Upper lobe of left lung (tissue), 6 donors: Measurements from ENCODE around the gene RASIP1. TPM values are rescaled to one million over a fixed set of nuclear protein-coding genes. Genes with fewer than 3 reads are reported as not detected.
A peak's percentile ranks its signal among the peaks of the same experiment; 100 is the strongest.

Experiments used
- ATAC-seq, 2 donors: fragments of 200-7000 bp; cut with Tn5 transposase; one replicate each; pipeline ENCODE4 v1.9.1; 2022; ENCODE audit warnings: mild to moderate bottlenecking in 2 of 2, moderate library complexity in 2 of 2; ENCODE audit not compliant: low FRiP score in 2 of 2
- DNase-seq, 2 donors: peaks; one replicate each; pipeline ENCODE4 v3.0.0-alpha.2; 2019 to 2020
- H3K27ac ChIP-seq, 4 donors: fragments of 200-600 bp; sonication (generic); one replicate each; pipeline ENCODE4 v1.5.1; 2016 to 2019
- H3K27me3 ChIP-seq, 4 donors: fragments of 200-600 bp; sonication (generic); one replicate each; pipeline ENCODE4 v1.5.1; 2017 to 2019
- H3K36me3 ChIP-seq, 4 donors: fragments of 200-600 bp; sonication (generic); one replicate each; pipeline ENCODE4 v1.5.1; 2016 to 2019
- H3K4me1 ChIP-seq, 4 donors: fragments of 200-600 bp; sonication (generic); one replicate each; pipeline ENCODE4 v1.5.1; 2018 to 2019
- H3K4me3 ChIP-seq, 4 donors: fragments of 200-600 bp; sonication (generic); one replicate each; pipeline ENCODE4 v1.5.1; 2017 to 2019; ENCODE audit warnings: mild to moderate bottlenecking in 2 of 4, moderate library complexity in 1 of 4
- H3K9me3 ChIP-seq, 4 donors: fragments of 200-600 bp; sonication (generic); one replicate each; pipeline ENCODE4 v1.5.1; 2018 to 2019
- CTCF ChIP-seq, 6 experiments: fragments of 450-650 bp in 4 of 6; fragments of 200-600 bp in 2 of 6; sonication (generic) in 2 of 6; IDR thresholded peaks; one replicate each; pipeline ENCODE4 v1.5.1; 2016 to 2019; ENCODE audit warnings: antibody characterized with exemption in 6 of 6
- EP300 ChIP-seq, 4 donors: sonication (generic); formaldehyde crosslinking; IDR thresholded peaks; one replicate each; pipeline ENCODE4 v1.5.1; 2017; ENCODE audit warnings: antibody characterized with exemption in 4 of 4, control low read depth in 2 of 4
- POLR2A ChIP-seq, 4 donors: fragments of 450-650 bp; IDR thresholded peaks; one replicate each; pipeline ENCODE4 v1.5.1; 2016 to 2017; ENCODE audit warnings: antibody characterized with exemption in 4 of 4, mild to moderate bottlenecking in 2 of 4
- POLR2AphosphoS5 ChIP-seq, 2 donors: sonication (generic); formaldehyde crosslinking; IDR thresholded peaks; one replicate each; pipeline ENCODE4 v1.5.1; 2017; ENCODE audit warnings: antibody characterized with exemption in 2 of 2
- WGBS, 2 donors: methylation state at CpG; one replicate each; pipeline ENCODE4 v1.1.5; 2017 to 2018; 5-methylcytosine and 5-hydroxymethylcytosine counted together
- total RNA-seq, 6 donors: library from RNA; depleted of rRNA in 4 of 6; stranded (reverse); fragments of >200 nt in 4 of 6; gene quantifications; one replicate each; pipeline versions ENCODE4 v1.1.0 to v1.2.1, GENCODE V29; 2016 to 2021
- donor health status: DM: no; HTN: no; CAD: no; lungs with moderate emphysema.
- donor health status: DM: no; HTN: yes; CAD: no; lungs with severe emphysema.

Gene RASIP1
- total RNA-seq, 6 donors from 2014 or later = 14.7 to 74.4 (median 26.3) TPM

- DNase-seq (peak in 1 of 2 donors; percentile 79), ATAC-seq (no peak)
- no peaks in the 10 kb centered on the region for H3K9me3 ChIP-seq
- TF ChIP-seq CTCF (IDR thresholded peaks at IDR 0.05) (no peak), POLR2A (IDR thresholded peaks at IDR 0.05) (no peak), POLR2AphosphoS5 (IDR thresholded peaks at IDR 0.05) (no peak), EP300 (IDR thresholded peaks at IDR 0.05) (no peak)
- H3K27ac ChIP-seq = peak overlapping the region in 2 of 4 donors; percentile 34 to 89
- H3K27me3 ChIP-seq = peaks cover 0 to 11% (median 0%) of the 10 kb centered on the region in 4 donors
- H3K4me3 ChIP-seq = peak overlapping the region in 2 of 4 donors; percentile 48 to 59
- H3K4me1 ChIP-seq = peaks cover 17 to 40% (median 32%) of the 10 kb centered on the region in 4 donors
- 77 to 82% methylated on average over 26 to 29 of the region's 29 CpGs for WGBS, 2 donors
- peaks cover 0 to 31% (median 2%) of the 10 kb centered on the region in 4 donors for H3K36me3 ChIP-seq
These were observed 10.5 kb upstream of the RASIP1 start for GRCh38 chr19:48750771-48751504.

- Histone ChIP-seq H3K27me3 (peaks cover 0 to 11% (median 0%) of the 10 kb centered on the region in 4 donors), H3K27ac (peak overlapping the region in 1 of 4 donors; percentile 89), H3K4me3 (peak overlapping the region in 1 of 4 donors; percentile 59), H3K4me1 (peaks cover 17 to 45% (median 33%) of the 10 kb centered on the region in 4 donors), H3K9me3 (no peaks in the 10 kb centered on the region), H3K36me3 (peaks cover 0 to 31% (median 2%) of the 10 kb centered on the region in 4 donors)
- TF ChIP-seq POLR2AphosphoS5 (IDR thresholded peaks at IDR 0.05) = no peak
- no peak for TF ChIP-seq POLR2A (IDR thresholded peaks at IDR 0.05)
- no peak for TF ChIP-seq EP300 (IDR thresholded peaks at IDR 0.05)
- TF ChIP-seq CTCF (IDR thresholded peaks at IDR 0.05) = no peak
- ATAC-seq (no peak), DNase-seq (peak in 1 of 2 donors; percentile 81)
- WGBS, 2 donors = 86 to 96% methylated on average over 15 to 31 of the region's 31 CpGs
These were observed 9.9 kb upstream of the RASIP1 start for GRCh38 chr19:48750351-48750750.

GRCh38 chr19:48749571-48750198 is 9.3 kb upstream of the RASIP1 start:
- Histone ChIP-seq H3K36me3 (peaks cover 0 to 31% (median 2%) of the 10 kb centered on the region in 4 donors), H3K27me3 (peaks cover 0 to 11% (median 0%) of the 10 kb centered on the region in 4 donors), H3K4me3 (peak overlapping the region in 1 of 4 donors; percentile 59), H3K4me1 (peaks cover 17 to 49% (median 33%) of the 10 kb centered on the region in 4 donors), H3K9me3 (no peaks in the 10 kb centered on the region), H3K27ac (no peak overlapping the region)
- no peak for TF ChIP-seq CTCF (IDR thresholded peaks at IDR 0.05)
- TF ChIP-seq EP300 (IDR thresholded peaks at IDR 0.05) = no peak
- TF ChIP-seq POLR2A (IDR thresholded peaks at IDR 0.05) = no peak
- TF ChIP-seq POLR2AphosphoS5 (IDR thresholded peaks at IDR 0.05) = no peak
- 76 to 77% methylated on average over 4 of the region's 4 CpGs for WGBS, 2 donors
- ATAC-seq (no peak), DNase-seq (no peak)

GRCh38 chr19:48746738-48747575 is 6.5 kb upstream of the RASIP1 start, which contains the start of gene IZUMO1:
TSS of gene IZUMO1 (minus strand) at chr19:48746909. CDS start at chr19:48745859, 1,050 bp downstream.
- 31 to 32% methylated on average over 28 to 31 of the region's 31 CpGs for WGBS, 2 donors
- peak within 1 kb of the TSS in 3 of 4 donors; percentile 38 to 46 (median 42) for H3K4me3 ChIP-seq
- ATAC-seq (peak; percentile 65 to 91), DNase-seq (peak; percentile 80 to 87)
- peak within 1 kb of the TSS in 2 of 4 donors; percentile 66 to 70 for H3K27ac ChIP-seq
- no peak for TF ChIP-seq EP300 (IDR thresholded peaks at IDR 0.05)
- TF ChIP-seq POLR2AphosphoS5 (IDR thresholded peaks at IDR 0.05) = no peak
- TF ChIP-seq POLR2A (IDR thresholded peaks at IDR 0.05) = no peak
- TF ChIP-seq CTCF (IDR thresholded peaks at IDR 0.05) = no peak
- H3K36me3 ChIP-seq = peaks cover 0 to 31% (median 2%) of the 10 kb centered on the region in 4 donors
- H3K27me3 ChIP-seq = no peaks in the 10 kb centered on the region
- H3K9me3 ChIP-seq = no peaks in the 10 kb centered on the region
- peaks cover 7 to 38% (median 18%) of the 10 kb centered on the region in 4 donors for H3K4me1 ChIP-seq
